Measurements from ENCODE around the gene NAA60. TPM values are rescaled to one million over a fixed set of nuclear protein-coding genes. Genes with fewer than 3 reads are reported as not detected.
A peak's percentile ranks its signal among the peaks of the same experiment; 100 is the strongest.

NAA60 gene
- total and polyA plus RNA-seq, 2 of the 13 experiments (the other 11 are each of a cell fraction or from before 2014, with no cell fraction given), result 14.7 to 32.0 TPM

DNA sequence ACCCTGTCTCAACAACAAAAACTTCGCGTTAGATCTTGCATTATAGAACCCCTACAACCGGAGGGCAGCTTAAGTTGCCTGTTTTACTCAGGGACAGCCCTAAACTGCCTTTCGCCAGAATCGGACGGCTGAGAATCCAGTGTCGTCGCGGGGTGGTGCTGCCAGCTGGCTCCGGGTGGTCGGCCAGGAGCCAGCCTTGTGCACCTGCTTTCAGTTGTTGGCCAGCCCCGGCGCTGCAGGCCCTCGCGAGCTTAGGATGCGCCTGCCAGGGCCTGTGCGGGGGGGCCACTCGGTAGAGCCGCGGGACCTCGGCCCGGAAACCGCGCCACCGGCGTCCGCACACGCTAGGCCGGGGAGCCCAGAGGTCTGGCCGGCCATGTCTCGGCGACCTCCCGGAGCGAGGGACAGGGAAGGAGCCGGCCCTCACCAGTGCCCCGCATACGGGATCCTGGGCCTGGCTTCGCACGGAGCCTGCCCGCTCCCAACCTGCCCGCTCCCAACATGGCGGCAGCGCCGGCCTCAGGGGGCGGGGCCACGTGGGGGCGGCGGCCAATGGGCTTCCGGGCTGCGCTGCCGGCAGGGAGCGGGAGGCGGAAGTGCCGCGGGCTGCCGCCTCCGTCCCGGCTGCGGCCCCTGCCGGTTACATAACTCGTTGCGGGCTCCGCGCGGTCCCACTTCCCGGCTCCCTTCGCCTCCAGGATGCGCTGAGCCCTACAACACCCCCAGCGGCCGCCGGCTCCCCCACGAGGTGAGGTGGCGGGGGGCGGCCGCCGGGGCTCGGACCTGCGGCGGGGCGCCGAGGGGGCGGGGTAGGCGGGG is 14.2 kb downstream of the NAA60 start (continued):
- TF ChIP-seq ADNP (CRISPR knock-in tag; IDR thresholded peaks at IDR 0.05) (no peak), ZNF496 (CRISPR knock-in tag; IDR thresholded peaks at IDR 0.05; ENCODE audit: insufficient replicate concordance) (no peak), ZFP36L1 (CRISPR knock-in tag; IDR thresholded peaks at IDR 0.05) (no peak), SOX13 (IDR thresholded peaks at IDR 0.05) (no peak), SOX13 (CRISPR knock-in tag; conservative IDR thresholded peaks at IDR 0.05 in 1 of 2, IDR thresholded peaks at IDR 0.05 in 1 of 2) (peak; percentile 29 to 37; a peak in 1 of 4 replicates), CHD4 (IDR thresholded peaks at IDR 0.05; ENCODE audit: borderline replicate concordance, low read length) (no peak), ATF1 (CRISPR knock-in tag; IDR thresholded peaks at IDR 0.05) (no peak), U2AF2 (IDR thresholded peaks at IDR 0.05; ENCODE audit: low read depth, low read length) (no peak), TMF1 (CRISPR knock-in tag; IDR thresholded peaks at IDR 0.05; ENCODE audit: low read depth) (no peak; the same call in 1 of the 2 replicates), ISL2 (CRISPR knock-in tag; IDR thresholded peaks at IDR 0.05) (peak; percentile 78), CHD2 (IDR thresholded peaks at IDR 0.05; ENCODE audit: low read depth, low read length) (peak; percentile 95), CCAR2 (optimal IDR thresholded peaks at IDR 0.05; ENCODE audit: low read depth, low read length) (no peak), HOXD1 (CRISPR knock-in tag; IDR thresholded peaks at IDR 0.05) (peak; percentile 83; the same call in 1 of the 2 replicates), SOX6 (IDR thresholded peaks at IDR 0.05) (no peak), SOX6 (CRISPR knock-in tag; IDR thresholded peaks at IDR 0.05) (peak; percentile 51), RXRB (CRISPR knock-in tag; IDR thresholded peaks at IDR 0.05; ENCODE audit: borderline replicate concordance) (peak; percentile 20; the same call in 1 of the 2 replicates)
- TF ChIP-seq, protein P1, sequence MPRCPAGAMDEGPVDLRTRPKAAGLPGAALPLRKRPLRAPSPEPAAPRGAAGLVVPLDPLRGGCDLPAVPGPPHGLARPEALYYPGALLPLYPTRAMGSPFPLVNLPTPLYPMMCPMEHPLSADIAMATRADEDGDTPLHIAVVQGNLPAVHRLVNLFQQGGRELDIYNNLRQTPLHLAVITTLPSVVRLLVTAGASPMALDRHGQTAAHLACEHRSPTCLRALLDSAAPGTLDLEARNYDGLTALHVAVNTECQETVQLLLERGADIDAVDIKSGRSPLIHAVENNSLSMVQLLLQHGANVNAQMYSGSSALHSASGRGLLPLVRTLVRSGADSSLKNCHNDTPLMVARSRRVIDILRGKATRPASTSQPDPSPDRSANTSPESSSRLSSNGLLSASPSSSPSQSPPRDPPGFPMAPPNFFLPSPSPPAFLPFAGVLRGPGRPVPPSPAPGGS (CRISPR knock-in tag; IDR thresholded peaks at IDR 0.05), result peak; percentile 46; the same call in 1 of the 2 replicates
- TF ChIP-seq, protein P2, sequence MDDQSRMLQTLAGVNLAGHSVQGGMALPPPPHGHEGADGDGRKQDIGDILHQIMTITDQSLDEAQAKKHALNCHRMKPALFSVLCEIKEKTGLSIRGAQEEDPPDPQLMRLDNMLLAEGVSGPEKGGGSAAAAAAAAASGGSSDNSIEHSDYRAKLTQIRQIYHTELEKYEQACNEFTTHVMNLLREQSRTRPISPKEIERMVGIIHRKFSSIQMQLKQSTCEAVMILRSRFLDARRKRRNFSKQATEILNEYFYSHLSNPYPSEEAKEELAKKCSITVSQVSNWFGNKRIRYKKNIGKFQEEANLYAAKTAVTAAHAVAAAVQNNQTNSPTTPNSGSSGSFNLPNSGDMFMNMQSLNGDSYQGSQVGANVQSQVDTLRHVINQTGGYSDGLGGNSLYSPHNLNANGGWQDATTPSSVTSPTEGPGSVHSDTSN (CRISPR knock-in tag; IDR thresholded peaks at IDR 0.05; ENCODE audit: borderline replicate concordance), result no peak
- TF ChIP-seq, protein P3, sequence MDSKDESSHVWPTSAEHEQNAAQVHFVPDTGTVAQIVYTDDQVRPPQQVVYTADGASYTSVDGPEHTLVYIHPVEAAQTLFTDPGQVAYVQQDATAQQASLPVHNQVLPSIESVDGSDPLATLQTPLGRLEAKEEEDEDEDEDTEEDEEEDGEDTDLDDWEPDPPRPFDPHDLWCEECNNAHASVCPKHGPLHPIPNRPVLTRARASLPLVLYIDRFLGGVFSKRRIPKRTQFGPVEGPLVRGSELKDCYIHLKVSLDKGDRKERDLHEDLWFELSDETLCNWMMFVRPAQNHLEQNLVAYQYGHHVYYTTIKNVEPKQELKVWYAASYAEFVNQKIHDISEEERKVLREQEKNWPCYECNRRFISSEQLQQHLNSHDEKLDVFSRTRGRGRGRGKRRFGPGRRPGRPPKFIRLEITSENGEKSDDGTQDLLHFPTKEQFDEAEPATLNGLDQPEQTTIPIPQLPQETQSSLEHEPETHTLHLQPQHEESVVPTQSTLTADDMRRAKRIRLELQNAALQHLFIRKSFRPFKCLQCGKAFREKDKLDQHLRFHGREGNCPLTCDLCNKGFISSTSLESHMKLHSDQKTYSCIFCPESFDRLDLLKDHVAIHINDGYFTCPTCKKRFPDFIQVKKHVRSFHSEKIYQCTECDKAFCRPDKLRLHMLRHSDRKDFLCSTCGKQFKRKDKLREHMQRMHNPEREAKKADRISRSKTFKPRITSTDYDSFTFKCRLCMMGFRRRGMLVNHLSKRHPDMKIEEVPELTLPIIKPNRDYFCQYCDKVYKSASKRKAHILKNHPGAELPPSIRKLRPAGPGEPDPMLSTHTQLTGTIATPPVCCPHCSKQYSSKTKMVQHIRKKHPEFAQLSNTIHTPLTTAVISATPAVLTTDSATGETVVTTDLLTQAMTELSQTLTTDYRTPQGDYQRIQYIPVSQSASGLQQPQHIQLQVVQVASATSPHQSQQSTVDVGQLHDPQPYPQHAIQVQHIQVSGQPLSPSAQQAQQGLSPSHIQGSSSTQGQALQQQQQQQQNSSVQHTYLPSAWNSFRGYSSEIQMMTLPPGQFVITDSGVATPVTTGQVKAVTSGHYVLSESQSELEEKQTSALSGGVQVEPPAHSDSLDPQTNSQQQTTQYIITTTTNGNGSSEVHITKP (CRISPR knock-in tag; IDR thresholded peaks at IDR 0.05; ENCODE audit: low read depth), result no peak
- TF ChIP-seq, protein P4, sequence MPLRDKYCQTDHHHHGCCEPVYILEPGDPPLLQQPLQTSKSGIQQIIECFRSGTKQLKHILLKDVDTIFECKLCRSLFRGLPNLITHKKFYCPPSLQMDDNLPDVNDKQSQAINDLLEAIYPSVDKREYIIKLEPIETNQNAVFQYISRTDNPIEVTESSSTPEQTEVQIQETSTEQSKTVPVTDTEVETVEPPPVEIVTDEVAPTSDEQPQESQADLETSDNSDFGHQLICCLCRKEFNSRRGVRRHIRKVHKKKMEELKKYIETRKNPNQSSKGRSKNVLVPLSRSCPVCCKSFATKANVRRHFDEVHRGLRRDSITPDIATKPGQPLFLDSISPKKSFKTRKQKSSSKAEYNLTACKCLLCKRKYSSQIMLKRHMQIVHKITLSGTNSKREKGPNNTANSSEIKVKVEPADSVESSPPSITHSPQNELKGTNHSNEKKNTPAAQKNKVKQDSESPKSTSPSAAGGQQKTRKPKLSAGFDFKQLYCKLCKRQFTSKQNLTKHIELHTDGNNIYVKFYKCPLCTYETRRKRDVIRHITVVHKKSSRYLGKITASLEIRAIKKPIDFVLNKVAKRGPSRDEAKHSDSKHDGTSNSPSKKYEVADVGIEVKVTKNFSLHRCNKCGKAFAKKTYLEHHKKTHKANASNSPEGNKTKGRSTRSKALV (CRISPR knock-in tag; IDR thresholded peaks at IDR 0.05), result 0 out of 2 replicates have a peak, but pooled peaks have one; percentile 56
